ENCODE results near the gene IL22RA2.

DNA sequence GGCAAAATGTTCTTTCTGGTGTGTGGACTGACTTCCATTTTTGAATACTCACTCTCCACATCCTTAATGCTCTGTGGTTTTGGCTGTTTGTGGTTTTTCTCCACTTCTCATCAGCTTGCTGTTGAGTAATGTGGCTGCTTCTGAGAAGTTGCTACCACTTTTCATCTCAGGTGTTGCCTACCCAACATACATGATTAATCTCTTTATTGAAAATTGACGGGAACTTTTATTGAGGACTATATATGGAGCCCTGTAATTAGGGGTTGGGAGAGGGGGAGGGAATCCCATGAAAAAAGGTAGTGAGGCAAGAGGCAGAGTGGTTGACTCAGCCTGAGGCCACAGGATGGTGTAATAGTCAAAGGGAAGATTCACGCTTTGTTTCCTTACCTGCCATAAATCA, 17.6 kb downstream of the IL22RA2 start:
- TF ChIP-seq, protein P1, sequence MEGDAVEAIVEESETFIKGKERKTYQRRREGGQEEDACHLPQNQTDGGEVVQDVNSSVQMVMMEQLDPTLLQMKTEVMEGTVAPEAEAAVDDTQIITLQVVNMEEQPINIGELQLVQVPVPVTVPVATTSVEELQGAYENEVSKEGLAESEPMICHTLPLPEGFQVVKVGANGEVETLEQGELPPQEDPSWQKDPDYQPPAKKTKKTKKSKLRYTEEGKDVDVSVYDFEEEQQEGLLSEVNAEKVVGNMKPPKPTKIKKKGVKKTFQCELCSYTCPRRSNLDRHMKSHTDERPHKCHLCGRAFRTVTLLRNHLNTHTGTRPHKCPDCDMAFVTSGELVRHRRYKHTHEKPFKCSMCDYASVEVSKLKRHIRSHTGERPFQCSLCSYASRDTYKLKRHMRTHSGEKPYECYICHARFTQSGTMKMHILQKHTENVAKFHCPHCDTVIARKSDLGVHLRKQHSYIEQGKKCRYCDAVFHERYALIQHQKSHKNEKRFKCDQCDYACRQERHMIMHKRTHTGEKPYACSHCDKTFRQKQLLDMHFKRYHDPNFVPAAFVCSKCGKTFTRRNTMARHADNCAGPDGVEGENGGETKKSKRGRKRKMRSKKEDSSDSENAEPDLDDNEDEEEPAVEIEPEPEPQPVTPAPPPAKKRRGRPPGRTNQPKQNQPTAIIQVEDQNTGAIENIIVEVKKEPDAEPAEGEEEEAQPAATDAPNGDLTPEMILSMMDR (conservative IDR thresholded peaks at IDR 0.05 in 1 of 2, IDR thresholded peaks at IDR 0.05 in 1 of 2; ENCODE audit: extremely low read depth in 1 of 2, insufficient read depth in 1 of 2, low read depth in 1 of 2, low read length in 2 of 2), result no peak
- no peak for TF ChIP-seq EZH2 (IDR thresholded peaks at IDR 0.05; ENCODE audit: borderline replicate concordance, low read length)

All from mammary epithelial cell (primary cell).